GM18870 (cell line): ENCODE data around the gene KIAA1217.
A peak's percentile ranks its signal among the peaks of the same experiment; 100 is the strongest.
"Not testable (repeated sequence)": the region's sequence is repeated elsewhere in the genome, so short reads cannot be mapped to it uniquely, and the experiment has no call there.

ENCODE experiments used
- ATAC-seq: cut with Tn5 transposase; IDR thresholded peaks from one replicate; pipeline ENCODE4 v1.9.1; 2021; ENCODE audit warnings: moderate library complexity; ENCODE audit not compliant: unreplicated experiment

Gene KIAA1217

GRCh38 chr10:24434961-24435360 lies 226.0 kb downstream of the KIAA1217 start:
- ATAC-seq = no peak

GRCh38 chr10:24435374-24435773 lies 226.4 kb downstream of the KIAA1217 start:
- ATAC-seq = no peak

GRCh38 chr10:24437302-24437701 lies 228.4 kb downstream of the KIAA1217 start:
- ATAC-seq = no peak

GRCh38 chr10:24438800-24439199 lies 229.9 kb downstream of the KIAA1217 start:
- no peak for ATAC-seq

GRCh38 chr10:24439935-24440334 lies 231.0 kb downstream of the KIAA1217 start:
- no peak for ATAC-seq

- no peak for ATAC-seq
Measured at GRCh38 chr10:24440817-24441797, 232.2 kb downstream of the KIAA1217 start.

- no peak for ATAC-seq
Measured at GRCh38 chr10:24442234-24442633, 233.3 kb downstream of the KIAA1217 start.

GRCh38 chr10:24442641-24443174 lies 233.8 kb downstream of the KIAA1217 start:
- not testable (repeated sequence) for ATAC-seq

GRCh38 chr10:24444337-24444736 lies 235.4 kb downstream of the KIAA1217 start:
- no peak for ATAC-seq

GRCh38 chr10:24445958-24446357 lies 237.0 kb downstream of the KIAA1217 start:
- not testable (repeated sequence) for ATAC-seq

- no peak for ATAC-seq
Measured at GRCh38 chr10:24446739-24447138, 237.8 kb downstream of the KIAA1217 start.

GRCh38 chr10:24448351-24448999 lies 239.5 kb downstream of the KIAA1217 start:
- ATAC-seq = no peak

- peak; percentile 95 for ATAC-seq
Measured at GRCh38 chr10:24449321-24449740, 240.4 kb downstream of the KIAA1217 start.

GRCh38 chr10:24449769-24450310 lies 240.9 kb downstream of the KIAA1217 start:
- no peak for ATAC-seq

- ATAC-seq = no peak
Measured at GRCh38 chr10:24451325-24451820, 242.4 kb downstream of the KIAA1217 start.

GRCh38 chr10:24452030-24452429 lies 243.1 kb downstream of the KIAA1217 start:
- ATAC-seq = no peak

- no peak for ATAC-seq
Measured at GRCh38 chr10:24453404-24453830, 244.5 kb downstream of the KIAA1217 start.

- ATAC-seq = no peak
Measured at GRCh38 chr10:24453973-24454372, 245.0 kb downstream of the KIAA1217 start.

GRCh38 chr10:24455447-24455846 lies 246.5 kb downstream of the KIAA1217 start:
- no peak for ATAC-seq

- ATAC-seq = no peak
Measured at GRCh38 chr10:24456322-24456721, 247.4 kb downstream of the KIAA1217 start.

GRCh38 chr10:24457661-24458318 lies 248.9 kb downstream of the KIAA1217 start:
- no peak for ATAC-seq
